Activated CD4-positive, alpha-beta T cell treated with anti-CD3 and anti-CD28 coated beads, Interleukin-2, amount 50 U/mL, for 24 hours (primary cell): ENCODE data around the gene ARAP2.

Experiments
- DNase-seq, 2 donors: peaks; one replicate each; pipeline ENCODE4 v3.0.0-alpha.2; 2020; ENCODE audit warnings: low read depth in 1 of 2, low spot score in 1 of 2

Gene ARAP2

GRCh38 chr4:36218121-36218520, 26.2 kb downstream of the ARAP2 start:
- no peak for DNase-seq

GRCh38 chr4:36215627-36216026, 28.7 kb downstream of the ARAP2 start:
- no peak for DNase-seq

GRCh38 chr4:36214735-36215485, 29.4 kb downstream of the ARAP2 start:
- no peak for DNase-seq

GRCh38 chr4:36213977-36214376, 30.3 kb downstream of the ARAP2 start:
- DNase-seq = no peak

- no peak for DNase-seq
Measured at GRCh38 chr4:36211084-36211483, 33.2 kb downstream of the ARAP2 start.

DNA sequence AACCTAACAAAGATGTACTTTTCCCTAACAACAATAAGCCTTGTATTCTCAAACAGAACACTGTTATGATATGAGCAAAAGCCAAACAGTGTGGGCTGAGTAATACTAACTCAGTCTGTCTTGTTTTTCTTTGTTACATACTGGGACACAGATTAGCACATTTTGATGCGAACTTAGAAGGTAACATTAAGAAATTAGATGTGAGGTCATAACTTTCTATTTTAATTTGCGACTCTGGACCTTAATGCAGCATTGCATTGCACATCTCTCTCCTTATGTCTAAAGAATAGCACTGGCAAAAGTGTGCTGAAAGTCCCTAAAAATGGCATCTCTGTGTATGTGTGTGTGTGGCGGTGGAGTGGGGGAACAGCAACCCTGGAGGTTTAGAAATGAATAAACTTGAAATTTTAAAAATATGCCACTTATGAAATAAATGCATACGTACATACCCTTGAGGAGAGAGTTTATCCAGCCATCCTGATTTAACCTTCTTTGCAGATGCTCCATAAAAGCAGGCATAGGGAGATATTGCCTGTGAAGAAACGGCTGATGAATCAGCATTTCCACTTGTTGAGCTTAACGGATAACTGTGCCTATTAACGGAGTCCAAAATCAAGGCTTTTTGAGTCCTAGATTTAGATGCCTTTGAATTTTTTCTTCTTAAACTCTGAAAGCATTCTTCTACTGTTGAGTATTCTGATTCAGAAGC, 34.2 kb downstream of the ARAP2 start:
- DNase-seq = no peak

DNA sequence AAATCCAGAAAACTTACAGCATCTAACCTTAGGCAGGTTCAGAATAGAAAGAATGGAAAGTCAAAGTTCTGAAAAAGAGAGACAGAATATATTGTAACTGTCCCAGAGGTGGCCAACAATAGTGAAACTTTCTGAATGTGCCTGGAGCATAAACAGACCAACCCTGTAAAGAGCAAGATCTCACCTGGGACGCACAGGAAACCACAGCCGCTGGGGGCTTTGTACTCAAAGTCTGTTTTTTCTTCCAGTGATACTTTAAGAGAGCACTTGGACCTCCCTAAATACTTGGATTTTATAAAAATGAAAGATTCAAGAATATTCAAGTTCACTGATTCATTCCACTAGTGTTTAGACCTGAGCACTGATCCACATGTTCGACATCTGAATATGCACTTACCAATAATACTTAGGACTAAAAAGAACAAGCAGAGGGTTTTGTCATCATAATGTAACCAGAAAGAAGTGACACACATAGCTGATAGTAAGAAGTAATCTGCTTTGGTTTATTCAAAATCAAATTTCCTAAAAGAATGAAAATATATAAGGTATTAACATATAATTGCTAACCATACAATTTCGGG, 35.3 kb downstream of the ARAP2 start:
- DNase-seq = no peak

DNA sequence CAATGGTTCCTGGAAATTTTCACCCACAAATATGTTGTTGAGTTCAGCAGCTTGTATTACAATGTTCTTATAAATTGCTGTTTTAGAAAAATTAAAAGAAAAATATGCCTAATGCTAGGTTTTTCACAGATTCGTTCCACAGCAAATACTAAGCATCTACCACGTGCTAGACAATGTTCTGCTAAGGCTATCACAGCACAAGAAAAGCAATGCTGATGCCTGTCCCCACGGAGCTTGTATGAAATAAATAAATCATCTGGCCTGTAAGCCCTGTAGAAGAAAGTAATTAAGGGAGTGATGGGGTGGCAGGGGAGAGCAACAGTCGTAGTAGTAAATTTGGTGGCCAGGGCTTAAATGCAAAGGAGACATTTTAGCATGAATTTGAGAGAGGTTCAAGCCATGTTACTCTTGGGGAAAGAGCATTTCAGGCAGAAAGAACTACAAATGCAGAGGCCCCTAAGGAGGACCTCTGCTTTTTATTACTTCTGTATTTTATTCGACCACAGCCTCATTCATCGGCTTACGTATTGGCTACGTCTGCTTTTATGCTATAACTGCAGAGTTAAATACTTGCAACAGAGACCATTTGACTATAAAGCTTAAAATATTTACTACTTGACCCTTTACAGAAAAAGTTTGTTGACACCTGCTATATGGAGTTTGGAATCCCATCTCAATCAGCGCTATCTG, 36.3 kb downstream of the ARAP2 start:
- DNase-seq = no peak

DNA sequence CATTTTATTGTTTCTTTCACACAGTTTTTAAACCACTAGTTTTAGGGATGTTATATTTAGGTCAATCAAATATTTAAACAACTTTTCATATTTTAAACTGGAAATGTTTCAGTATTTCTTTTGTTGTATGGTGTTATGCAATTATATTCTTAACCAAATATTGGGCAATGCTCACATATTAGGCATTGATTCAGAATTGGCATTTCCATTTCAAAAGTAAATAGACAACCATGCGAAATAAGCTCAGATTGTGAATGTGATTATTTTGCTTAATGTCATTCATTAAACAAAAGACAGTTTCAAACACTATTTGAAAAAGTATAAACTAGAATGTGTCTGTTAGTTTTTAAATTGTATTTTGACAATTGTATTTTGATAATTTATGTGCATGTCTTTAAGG, 36.9 kb downstream of the ARAP2 start:
- no peak for DNase-seq

DNA sequence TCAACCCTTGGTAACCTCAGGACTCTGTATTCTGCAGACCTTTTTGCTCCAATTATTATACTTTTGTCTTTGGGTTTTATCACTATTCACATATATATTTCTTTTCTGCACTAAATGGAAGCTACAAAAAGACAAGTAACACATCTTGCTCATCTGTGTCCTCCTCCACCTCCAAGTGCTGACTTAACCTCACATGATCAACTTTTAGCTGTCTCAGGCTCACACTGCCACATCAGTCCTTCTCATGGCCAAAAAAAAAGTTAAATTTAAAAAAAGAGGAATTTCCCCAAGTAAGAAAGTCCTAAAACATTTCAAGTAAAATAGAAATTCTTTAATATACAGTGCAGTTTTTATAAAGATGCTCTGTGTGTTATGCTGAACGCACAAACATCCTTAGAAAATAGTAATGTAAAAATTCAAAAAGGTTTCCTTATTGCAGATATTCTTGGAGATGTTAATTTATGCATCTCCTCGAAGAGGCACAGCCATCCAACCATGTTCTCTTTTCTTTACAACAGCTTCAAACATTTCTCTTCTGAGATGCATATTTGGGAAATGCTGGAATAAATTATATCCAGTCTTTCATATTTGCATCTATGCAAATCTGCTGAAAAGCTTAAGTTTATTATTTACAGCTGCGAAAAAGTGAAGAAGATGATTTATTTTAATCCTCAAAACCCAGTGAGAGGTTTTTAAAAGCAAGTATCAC, 37.6 kb downstream of the ARAP2 start:
- no peak for DNase-seq

- no peak for DNase-seq
Measured at GRCh38 chr4:36206012-36206411, 38.3 kb downstream of the ARAP2 start.

DNA sequence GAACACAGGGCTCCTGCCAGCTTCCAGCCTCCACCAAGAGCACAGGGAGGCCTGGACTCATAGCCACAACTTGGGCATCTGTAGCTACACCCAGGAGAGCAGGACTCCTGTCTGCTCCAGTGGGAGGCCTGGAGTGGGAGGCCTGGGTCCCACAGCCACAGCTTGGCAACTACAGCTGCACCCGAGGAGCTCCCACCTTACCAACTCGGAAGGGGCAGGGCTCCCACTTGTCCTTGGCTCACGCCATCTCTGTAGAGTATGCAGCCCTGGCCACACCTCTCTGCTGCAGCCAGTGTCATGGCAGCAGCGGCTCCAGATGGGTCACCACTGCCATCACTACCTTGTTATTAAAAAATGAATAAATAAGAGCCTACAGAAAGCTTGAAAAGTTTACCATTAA, 45.5 kb downstream of the ARAP2 start:
- no peak for DNase-seq

DNA sequence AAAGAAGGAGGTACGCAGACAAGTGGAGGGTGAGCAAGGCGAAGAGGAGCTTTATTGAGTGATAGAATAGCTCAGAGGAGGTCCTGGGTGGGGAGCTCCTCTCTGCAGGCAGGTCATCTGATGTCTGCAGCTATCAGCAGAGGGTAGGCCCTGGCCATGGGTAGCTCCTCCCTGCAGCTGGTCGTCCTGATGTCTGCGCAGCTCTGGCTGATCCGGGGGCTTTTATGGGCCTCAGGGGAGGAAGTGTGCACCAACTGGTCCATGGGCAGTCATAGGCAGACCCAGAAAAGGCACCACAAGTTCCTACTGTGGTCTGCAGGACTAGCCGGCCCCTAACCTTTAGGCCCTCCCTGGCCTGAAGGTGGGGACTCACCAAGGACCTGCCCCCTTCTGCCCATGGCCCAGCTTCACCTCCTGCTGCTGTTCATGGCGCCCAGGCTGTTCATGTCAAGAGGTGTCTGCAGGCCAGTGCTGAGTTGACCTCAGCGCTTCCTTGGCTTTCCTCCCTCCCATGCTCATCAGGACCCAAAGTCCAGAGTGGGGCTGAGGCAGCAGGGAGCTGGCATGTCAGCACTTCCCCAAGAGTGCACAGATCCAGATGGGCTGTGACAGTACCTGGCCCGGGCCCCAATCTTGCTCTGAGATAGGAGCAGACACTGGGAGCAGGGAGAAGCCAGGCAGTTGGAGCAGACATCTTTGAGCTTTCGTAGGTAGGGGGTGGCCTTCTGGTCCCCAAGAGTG, 46.1 kb downstream of the ARAP2 start:
- no peak for DNase-seq

DNA sequence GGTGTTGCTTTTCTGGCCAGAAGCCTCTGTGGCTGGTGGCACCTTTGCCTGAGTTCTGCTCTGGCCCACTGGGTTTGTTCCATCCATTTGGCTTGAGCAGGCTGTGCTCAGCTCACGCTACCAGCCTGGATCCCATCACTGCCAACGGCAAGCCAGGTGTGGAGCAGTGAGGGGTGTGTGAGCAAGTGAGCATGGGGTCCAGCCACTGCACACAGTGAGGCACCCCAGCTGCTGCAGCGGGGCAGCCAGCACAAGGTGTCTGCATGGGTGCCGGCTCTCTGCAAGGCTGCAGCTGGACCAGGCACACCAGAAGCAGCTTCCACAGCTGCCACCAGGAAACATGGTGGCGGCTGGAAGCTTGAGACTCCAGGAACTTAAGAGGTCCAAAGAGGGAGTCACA, 46.8 kb downstream of the ARAP2 start:
- no peak for DNase-seq

DNA sequence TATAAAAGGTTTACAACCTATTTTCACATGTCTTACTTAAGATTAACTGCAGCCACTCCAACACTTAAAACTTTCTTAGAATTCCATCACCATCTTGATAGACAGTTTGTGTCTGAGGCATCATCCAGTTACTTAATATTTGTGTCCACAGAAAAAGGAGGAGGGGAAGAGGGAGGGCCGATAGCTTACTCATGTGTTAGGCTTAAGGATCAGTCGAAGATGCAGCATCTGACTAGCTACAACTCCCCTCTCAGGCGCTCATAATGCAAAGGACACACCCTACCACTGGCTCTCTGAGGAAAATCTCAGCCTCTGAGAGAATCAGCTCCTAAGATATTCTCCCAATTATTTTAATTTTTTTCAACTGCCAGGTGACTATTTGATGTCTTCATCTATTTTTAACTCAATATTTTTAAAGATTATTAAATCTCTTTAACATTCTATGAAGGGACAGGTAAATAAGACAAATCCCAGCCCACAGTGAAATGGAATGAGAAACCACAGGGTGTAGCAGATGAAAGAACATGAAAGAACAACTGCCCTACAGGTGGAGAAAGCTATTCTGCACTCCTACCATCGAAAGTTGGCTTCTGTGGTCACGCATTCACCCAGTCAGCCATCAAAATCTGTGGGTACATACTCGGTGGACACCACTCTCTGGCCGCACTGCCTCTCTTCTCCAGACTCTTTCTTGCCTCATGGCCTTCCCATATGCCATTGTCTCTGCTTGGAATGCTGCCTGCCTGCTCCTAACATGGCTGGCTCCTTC, 48.0 kb downstream of the ARAP2 start:
- no peak for DNase-seq

DNA sequence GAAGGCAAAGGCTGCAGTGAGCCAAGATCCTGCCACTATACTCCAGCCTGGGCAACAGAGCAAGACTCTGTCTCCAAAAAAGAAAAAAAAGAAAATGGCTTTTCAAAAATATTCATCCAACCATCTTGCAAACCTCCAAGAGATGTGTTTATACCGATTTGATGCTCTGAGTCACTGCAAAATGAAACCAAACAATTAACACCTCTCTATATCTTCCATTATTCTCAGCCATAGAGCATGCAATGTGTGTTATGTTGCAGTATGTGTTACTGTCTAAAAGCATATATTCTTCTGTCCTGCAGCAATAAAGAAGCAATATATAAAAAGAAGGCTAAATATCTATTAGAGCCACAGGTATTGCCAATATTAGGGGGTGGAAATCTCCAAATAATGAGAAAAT, 51.4 kb downstream of the ARAP2 start:
- no peak for DNase-seq

GRCh38 chr4:36189511-36190226, 54.6 kb downstream of the ARAP2 start:
- no peak for DNase-seq

DNA sequence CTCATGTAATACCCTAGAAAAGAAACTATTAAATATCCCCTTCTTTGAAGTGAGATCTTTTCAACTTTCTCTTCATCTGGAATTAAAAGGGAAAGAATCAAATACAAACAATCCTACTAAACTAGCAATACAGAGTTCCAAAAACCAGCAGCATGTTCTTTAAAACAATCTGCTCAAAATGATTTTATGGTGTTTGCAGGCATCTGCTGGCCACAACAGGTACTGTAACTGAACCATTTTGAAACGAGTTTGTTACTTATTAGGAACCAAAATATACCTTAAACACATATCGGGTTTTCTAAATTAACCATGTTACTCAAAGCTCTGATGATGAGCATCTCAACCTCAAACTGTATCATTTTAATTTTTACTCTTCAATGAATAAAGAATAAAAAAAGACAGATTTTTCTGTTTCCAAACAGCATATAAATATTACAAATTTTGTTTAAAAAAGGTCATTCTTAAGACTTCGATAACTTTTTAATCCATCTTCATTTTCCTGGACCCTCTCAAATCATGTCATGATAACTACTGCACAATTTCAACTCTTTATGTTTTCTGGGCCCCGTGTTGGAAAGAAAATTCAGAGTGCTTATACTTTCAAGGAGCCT, 56.5 kb downstream of the ARAP2 start:
- no peak for DNase-seq
